ENCODE measurements around the gene ADAMTS17.
A peak's percentile ranks its signal among the peaks of the same experiment; 100 is the strongest.
"Not testable (repeated sequence)": the region's sequence is repeated elsewhere in the genome, so short reads cannot be mapped to it uniquely, and the experiment has no call there.

ADAMTS17 gene

DNA sequence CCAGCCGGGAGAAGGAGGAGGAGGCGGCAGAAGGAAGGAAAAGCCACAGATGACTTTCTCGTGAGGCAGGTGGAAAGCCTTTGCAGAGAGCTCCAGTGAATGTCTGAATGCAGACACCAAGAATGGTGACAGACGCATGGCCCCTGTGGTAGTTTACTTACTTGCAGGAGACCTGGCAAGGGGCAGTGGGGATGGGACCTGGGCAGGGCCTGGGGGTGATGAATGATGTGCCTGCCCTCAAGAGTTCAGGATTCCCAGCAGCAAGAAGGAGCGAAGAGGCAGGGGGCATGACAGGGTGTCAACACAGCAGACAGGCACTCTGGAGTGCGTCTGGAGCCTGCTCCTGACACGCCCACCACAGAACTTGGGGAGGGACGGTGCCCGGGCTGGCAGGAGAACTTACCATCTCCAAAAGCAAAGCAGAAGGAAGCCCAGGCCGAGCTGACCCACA is 348.1 kb downstream of the ADAMTS17 start:
- no peak for DNase-seq (ENCODE audit: low spot score)

GRCh38 chr15:99993262-99993661 is 348.5 kb downstream of the ADAMTS17 start:
- DNase-seq (ENCODE audit: low spot score) = no peak

GRCh38 chr15:99992611-99993231 is 349.1 kb downstream of the ADAMTS17 start:
- DNase-seq (ENCODE audit: low spot score) = no peak

DNA sequence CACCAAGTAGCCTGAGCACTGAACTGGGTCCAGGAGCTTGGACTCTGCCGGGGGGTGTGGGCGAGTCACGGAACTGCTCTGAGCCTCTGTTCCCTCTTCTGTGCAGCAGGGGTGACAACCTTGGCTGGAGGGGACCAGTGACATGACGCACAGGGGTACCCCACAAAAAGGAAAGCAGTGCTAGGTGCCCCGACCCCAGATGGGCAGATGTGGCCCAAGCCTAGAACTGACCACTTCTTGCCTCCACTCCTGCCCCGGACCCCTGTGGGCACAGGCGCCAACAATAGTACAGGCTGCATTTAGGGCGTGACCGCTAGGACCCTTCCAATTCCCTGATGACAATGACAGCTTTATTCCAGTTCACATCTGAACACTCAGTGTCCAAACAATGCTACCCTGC is 352.7 kb downstream of the ADAMTS17 start:
- DNase-seq (ENCODE audit: low spot score) = no peak

DNA sequence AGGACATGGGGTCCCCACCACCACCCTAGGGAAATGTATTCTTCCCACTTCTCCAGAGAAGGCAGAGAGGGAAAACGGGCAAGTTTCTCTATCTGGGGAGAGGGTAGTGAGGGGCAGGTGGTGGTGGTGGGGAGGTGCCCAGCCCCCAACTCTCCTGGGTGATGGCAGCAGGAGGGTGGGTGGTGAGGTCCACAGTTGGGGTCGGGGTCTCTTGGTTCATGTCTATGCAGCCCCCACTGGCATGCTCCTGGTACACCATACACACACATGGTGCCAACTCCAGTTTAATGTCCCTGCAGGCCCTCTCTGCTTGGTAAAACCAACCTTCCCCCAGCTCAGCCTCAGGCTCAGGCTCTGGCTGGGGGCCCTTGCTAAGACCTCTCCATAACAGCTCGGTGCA is 354.1 kb downstream of the ADAMTS17 start:
- no peak for DNase-seq (ENCODE audit: low spot score)

- DNase-seq (ENCODE audit: low spot score) = no peak
These were observed 354.7 kb downstream of the ADAMTS17 start for GRCh38 chr15:99987119-99987506.

DNA sequence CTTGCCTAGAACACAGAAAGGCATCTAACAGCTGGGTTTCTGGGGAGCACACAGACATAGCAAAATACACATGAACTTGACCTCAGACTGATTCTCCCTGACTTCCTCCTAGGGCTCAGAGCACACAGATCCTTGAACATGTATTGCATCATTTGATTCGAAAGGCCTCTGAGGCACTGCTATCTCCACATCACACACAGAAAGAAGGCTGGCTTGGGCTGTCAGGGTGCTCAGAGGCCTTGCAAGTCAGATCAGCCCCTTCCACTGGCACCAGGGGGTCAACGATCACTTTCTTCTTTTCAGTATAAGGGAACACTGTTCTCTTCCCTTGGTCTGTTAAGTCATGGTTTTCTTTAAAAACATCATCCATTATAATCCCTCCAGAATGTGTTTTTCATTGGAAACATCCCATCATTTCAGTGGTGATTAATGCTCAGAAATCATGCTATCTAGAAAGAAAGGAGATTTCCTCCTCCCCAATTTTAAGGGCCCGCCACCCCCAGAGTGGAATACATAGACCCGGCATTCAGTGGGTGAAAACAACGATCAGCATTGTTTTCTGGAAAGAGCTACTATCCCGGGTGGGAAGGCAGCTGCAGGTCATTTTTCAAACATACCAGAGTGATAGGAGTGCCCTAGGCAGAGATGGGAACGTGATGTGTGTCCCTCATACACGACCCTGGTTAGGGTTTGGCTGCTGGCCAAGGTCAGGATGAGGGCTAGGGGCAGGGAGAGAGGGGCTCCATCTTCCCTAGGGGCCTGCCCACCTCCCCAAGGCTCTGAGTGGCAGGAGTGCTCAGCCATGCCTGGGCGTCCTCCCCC is 355.3 kb downstream of the ADAMTS17 start:
- peak; percentile 65 for DNase-seq (ENCODE audit: low spot score)

DNA sequence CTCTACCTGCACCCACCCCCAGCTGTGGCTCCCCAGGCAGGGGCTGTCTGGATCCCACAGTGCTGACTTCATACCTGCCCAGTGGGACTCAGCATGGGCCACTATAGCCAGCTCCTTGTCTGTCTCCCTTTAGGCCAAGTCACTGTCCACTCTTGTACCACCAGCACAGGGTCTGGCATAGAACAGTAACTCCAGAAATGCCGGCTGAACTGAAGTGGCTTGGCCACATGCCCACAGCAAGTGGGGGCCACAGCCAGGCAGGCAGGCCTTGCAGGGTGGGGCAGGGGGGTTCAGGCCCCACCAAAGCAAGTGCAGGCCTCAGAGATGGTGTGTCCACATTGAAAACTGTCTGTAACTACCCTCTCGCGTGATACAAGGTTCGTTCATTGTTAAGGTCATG is 355.9 kb downstream of the ADAMTS17 start:
- no peak for DNase-seq (ENCODE audit: low spot score)

DNA sequence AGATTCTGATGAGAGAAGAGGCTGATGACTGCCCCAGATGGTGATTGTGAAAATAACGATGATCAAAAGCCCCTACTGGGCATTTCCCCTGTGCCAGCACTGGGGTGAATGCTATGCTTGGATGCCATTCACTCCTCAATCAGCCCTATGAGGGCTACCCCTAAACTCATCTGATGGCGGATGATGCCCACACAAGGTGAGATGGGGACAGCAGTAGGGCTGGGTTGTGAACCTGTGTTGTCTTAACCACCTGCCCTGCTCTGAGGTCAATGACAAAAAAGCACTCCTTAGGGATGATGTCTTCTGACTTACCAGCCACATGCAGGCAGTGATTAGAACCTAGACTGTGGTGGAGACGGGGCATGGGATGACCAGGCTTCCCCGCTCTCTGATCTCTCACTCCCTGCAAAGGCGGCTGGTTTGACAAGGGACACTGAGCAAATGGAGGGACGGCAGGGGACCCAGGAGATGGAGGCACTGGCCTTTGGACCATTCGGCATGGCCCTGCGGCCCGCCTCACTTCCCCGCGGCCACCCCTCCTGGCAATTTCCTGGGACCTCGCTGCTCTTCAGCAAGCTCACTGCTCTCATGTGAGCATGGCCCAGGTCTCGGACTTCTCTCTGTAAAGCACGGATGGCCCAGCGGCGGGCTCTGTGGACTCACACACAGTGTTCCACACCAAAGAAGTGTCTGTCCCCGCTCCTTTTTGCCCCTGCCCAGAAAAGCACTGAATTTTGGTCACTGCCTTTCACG is 357.1 kb downstream of the ADAMTS17 start:
- no peak for DNase-seq (ENCODE audit: low spot score)

DNA sequence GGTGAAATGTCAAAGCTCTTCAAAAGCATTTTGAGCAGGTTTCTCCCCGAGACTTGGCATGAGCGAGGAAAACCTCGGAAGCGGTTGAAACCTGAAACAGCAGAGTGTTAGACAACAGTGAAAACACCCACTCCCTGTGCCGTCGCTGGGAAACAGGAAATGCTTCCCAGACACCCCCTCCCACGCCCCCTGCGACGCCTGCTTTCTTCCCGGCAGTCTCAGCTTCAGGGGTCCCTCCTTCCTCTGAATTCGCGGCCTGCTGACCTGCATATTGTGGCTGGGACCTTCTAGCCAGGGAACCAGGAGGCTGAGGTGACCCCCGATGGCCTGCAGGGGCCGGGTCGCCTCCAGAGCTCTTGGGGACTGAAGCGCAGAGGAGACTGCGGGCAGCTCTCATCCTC is 357.9 kb downstream of the ADAMTS17 start:
- no peak for DNase-seq (ENCODE audit: low spot score)

DNA sequence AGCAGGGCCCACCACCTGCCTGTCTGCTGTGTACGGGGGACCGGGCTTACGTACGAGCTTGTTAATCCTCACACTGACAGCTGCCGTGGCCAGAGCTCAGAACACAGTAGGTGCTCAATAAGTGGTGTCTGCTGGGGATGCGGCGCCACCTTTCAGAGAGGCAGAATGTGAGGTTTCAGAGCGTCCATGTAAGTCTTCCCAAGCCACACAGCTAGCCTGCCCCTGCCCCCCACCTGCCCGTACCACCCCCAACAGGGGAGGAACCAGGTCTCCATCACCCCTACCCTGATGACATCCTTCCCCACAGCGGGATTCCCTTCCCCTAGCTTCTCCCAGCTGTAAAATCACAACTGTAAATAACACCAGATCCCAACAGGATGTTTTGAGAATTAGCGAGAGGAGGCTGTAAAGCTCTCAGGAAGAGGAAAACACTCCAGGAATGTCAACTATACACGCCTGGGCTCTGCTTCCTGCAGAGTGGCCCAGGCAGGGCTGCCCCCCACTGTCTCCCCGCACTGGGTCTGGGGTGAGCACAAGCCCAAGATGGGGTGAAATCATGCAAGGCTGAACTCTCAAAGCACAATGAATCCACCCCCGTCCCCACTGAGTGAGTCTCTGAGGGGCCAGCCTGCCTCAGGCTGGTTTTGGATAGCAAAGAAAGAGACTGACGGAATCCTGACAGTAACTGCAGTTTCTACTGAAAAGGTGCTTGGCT is 358.4 kb downstream of the ADAMTS17 start:
- DNase-seq (ENCODE audit: low spot score) = no peak

DNA sequence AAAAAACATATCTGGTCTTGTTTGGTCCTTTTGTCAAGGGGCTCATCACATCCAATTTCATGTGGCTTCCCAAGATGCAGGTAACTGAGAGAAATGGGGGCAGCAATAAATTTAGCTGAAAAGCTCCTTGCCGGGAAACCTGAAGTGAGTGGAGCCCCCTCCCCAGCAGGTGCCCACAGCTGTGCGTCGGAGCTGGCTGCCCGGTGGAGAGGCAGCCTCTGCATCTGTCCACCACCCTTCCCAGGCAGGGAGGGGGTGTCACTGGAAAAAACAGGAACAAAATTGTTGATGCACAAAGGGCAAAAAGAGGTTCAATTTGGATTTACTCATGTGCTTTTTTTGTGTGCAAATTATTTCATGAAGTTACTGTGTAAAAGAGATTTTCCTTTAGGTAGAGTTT is 359.1 kb downstream of the ADAMTS17 start:
- DNase-seq (ENCODE audit: low spot score) = no peak

GRCh38 chr15:99981839-99982658 is 359.7 kb downstream of the ADAMTS17 start:
- no peak for DNase-seq (ENCODE audit: low spot score)

GRCh38 chr15:99981191-99981647 is 360.6 kb downstream of the ADAMTS17 start:
- no peak for DNase-seq (ENCODE audit: low spot score)

GRCh38 chr15:99980752-99981151 is 361.0 kb downstream of the ADAMTS17 start:
- DNase-seq (ENCODE audit: low spot score) = no peak

DNA sequence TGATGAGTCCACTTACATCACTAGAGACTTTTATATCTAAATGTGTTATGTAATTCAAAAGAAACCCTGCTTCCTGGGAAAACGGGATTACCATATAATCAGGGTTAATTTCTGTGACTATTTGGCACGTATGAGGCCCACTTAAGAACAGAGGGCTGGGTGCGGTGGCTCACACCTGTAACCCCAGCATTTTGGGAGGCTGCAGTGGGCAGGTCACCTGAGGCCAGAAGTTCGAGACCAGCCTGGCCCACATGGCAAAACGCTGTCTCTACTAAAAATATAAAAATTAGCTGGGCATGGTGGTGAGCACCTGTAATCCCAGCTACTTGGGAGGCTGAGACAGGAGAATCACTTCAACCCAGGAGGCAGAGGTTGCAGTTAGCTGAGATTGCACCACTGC is 361.9 kb downstream of the ADAMTS17 start:
- not testable (repeated sequence) for DNase-seq (ENCODE audit: low spot score)

- no peak for DNase-seq (ENCODE audit: low spot score)
These were observed 362.4 kb downstream of the ADAMTS17 start for GRCh38 chr15:99979371-99979770.

DNA sequence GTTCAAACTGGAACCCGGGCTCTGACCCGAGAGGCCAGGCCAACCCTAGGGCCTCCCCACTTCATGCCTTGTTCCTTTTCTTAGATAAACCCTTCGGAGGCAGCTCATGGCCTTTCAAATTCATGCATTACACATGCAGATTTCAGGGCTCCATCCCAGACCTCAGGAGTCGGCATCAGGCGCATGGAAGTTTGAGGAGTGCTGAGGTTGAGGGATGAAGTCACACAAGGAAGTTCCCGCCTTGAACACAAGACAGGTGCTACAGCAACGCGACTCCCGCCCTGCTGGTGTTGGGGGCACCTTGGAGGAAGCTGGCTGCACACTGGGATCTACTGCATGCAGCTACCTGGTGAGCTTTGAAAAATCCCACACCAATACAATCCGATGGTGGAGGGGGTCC is 363.3 kb downstream of the ADAMTS17 start:
- no peak for DNase-seq (ENCODE audit: low spot score)

- DNase-seq (ENCODE audit: low spot score) = no peak
These were observed 363.8 kb downstream of the ADAMTS17 start for GRCh38 chr15:99977929-99978328.

DNA sequence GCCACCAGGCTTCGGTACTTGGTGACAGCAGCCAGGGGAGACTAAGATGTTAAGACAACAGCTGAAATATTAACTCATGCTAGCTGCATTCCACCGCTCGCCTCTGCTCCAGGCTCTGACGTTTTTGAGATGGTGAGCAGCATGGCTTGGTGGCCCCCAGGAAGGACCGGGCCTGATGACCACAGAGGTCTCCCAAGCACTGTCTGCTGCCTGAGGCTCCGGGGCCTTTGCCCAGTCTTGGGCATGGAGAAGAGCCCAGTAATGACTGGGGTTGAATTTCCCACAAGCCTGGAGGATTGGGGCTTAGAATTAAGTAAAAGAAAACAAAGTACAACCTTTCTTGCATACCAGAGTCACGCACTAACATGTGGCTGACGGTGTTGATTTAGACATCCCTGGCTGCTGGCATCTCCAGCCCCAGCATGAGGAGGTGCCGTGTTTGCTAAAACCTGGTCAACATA is 364.9 kb downstream of the ADAMTS17 start:
- DNase-seq (ENCODE audit: low spot score) = no peak

DNA sequence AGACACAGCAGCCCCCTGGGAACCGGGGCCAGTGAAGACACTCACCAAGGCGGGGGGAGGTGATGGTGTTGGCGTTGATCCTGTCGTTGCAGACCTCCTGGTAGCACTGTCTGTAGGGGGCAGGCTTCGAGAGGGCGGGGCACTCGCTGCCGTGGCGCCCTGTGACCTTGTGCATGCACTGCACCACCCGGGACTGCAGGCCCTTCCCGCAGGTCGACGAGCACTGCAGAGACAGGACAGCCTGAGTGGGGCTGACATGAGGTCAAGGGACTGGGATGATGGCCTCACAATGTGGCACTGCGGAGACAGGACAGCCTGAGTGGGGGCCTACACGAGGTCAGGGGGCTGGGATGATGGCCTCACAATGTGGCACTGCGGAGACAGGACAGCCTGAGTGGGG is 365.8 kb downstream of the ADAMTS17 start:
- DNase-seq (ENCODE audit: low spot score) = no peak

Data from Ammon's horn (tissue), 1 donor.